Prostate gland (tissue), 2 donors: ENCODE results near the gene COL24A1.

Source experiments
- POLR2A ChIP-seq: fragments of 450-650 bp; IDR thresholded peaks from one replicate; pipeline ENCODE4 v1.6.1; 2016; ENCODE audit warnings: antibody characterized with exemption, mild to moderate bottlenecking
- TF ChIP-seq, protein P1 (sequence below), 4 experiments: fragments of 200-600 bp in 2 of 4; fragments of 450-650 bp in 2 of 4; sonication (generic) in 2 of 4; IDR thresholded peaks; 1 replicate in 3 of 4; 2 replicates in 1 of 4; pipeline ENCODE4 v1.5.1; 2016 to 2019; ENCODE audit warnings: antibody characterized with exemption in 4 of 4, mild to moderate bottlenecking in 2 of 4, moderate library complexity in 2 of 4

DNA sequence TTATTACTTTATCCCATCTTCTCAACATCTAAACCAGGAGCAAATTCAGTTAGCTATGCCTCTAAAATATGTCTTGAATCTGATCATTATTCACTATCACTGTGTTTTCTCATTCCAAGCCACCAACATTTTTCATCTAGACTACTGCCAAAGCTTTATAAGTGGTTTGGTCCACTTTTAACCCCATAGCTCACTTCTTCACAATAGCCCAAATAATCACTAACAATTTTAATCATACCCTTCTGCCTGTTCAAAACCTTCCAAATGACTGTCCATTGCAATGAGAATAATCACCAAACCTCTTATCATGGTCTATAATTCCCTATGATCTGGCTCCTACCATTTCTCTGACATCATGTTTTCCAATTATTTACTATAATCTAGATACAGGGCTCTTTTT lies 298.6 kb downstream of the COL24A1 start:
- TF ChIP-seq, protein P1, sequence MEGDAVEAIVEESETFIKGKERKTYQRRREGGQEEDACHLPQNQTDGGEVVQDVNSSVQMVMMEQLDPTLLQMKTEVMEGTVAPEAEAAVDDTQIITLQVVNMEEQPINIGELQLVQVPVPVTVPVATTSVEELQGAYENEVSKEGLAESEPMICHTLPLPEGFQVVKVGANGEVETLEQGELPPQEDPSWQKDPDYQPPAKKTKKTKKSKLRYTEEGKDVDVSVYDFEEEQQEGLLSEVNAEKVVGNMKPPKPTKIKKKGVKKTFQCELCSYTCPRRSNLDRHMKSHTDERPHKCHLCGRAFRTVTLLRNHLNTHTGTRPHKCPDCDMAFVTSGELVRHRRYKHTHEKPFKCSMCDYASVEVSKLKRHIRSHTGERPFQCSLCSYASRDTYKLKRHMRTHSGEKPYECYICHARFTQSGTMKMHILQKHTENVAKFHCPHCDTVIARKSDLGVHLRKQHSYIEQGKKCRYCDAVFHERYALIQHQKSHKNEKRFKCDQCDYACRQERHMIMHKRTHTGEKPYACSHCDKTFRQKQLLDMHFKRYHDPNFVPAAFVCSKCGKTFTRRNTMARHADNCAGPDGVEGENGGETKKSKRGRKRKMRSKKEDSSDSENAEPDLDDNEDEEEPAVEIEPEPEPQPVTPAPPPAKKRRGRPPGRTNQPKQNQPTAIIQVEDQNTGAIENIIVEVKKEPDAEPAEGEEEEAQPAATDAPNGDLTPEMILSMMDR (IDR thresholded peaks at IDR 0.05): no peak
- no peak for TF ChIP-seq POLR2A
